Measurements from ENCODE around the gene NPHP4.

Gene NPHP4

DNA sequence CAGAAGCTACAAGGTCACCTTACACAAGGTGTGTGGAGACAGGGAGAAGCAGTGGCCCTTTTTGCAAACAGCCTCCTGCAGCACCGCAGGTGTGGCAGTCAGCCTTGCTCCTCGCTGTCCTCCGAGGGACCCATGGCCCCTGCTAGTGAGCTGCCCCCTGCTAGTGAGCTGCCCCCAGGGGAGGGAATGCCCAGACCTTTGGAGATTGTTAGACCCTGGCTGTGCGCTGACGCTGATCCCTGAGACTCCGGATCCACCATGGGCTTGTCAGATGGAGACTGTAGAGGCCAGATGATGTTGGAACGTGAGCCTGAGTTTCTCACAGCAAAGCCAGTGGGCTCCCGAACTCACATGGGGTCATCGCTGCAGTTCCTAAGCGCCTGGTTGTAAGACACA is 172.2 kb downstream of the NPHP4 start:
- Mint-ChIP-seq H3K36me3 (ENCODE audit: low read depth) (no peaks in the 10 kb centered on the region), H3K27me3 (ENCODE audit: low read depth, poor library complexity) (peaks cover 20% of the 10 kb centered on the region), H3K27ac (no peak overlapping the region), H3K4me1 (no peaks in the 10 kb centered on the region), H3K9me3 (peaks cover 27% of the 10 kb centered on the region), H3K4me3 (no peak overlapping the region)
- no peak for DNase-seq
- TF ChIP-seq, protein P1, sequence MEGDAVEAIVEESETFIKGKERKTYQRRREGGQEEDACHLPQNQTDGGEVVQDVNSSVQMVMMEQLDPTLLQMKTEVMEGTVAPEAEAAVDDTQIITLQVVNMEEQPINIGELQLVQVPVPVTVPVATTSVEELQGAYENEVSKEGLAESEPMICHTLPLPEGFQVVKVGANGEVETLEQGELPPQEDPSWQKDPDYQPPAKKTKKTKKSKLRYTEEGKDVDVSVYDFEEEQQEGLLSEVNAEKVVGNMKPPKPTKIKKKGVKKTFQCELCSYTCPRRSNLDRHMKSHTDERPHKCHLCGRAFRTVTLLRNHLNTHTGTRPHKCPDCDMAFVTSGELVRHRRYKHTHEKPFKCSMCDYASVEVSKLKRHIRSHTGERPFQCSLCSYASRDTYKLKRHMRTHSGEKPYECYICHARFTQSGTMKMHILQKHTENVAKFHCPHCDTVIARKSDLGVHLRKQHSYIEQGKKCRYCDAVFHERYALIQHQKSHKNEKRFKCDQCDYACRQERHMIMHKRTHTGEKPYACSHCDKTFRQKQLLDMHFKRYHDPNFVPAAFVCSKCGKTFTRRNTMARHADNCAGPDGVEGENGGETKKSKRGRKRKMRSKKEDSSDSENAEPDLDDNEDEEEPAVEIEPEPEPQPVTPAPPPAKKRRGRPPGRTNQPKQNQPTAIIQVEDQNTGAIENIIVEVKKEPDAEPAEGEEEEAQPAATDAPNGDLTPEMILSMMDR (IDR thresholded peaks at IDR 0.05) = no peak

DNA sequence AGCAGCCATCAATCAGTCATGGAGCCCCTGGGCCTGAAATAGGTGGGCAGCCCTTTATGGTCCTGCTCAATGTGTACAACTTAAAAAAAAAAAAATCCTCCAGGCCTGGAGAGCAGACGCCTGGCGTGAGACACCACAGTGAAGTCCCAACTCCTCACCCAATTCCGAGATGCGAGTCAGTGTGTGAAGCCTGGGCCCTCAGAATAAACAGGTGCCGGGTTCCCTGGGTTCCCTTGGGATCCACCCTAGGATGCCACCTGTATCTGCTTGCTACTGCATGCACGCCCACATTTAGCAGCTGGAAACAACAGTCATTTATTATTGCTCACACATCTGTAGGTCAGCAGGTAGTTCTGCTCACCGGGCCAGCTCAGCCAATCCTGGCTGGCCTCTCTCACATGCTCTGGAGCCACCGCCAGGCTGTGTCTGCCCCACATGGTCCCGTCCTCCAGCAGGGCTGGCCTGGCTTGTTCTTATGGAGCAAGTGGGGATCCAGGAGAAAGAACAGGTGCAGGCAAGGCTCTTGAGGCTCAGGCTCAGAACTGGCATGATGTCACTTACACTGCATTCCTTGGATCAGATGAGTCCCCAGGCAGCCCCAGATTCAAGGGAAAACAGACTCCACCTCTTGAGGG is 172.7 kb downstream of the NPHP4 start:
- H3K4me3 Mint-ChIP-seq = no peak overlapping the region
- peaks cover 22% of the 10 kb centered on the region for H3K27me3 Mint-ChIP-seq (ENCODE audit: low read depth, poor library complexity)
- no peak overlapping the region for H3K27ac Mint-ChIP-seq
- TF ChIP-seq, protein P1 (IDR thresholded peaks at IDR 0.05) = no peak
- DNase-seq = no peak
- no peaks in the 10 kb centered on the region for H3K36me3 Mint-ChIP-seq (ENCODE audit: low read depth)
- peaks cover 25% of the 10 kb centered on the region for H3K9me3 Mint-ChIP-seq
- no peaks in the 10 kb centered on the region for H3K4me1 Mint-ChIP-seq

DNA sequence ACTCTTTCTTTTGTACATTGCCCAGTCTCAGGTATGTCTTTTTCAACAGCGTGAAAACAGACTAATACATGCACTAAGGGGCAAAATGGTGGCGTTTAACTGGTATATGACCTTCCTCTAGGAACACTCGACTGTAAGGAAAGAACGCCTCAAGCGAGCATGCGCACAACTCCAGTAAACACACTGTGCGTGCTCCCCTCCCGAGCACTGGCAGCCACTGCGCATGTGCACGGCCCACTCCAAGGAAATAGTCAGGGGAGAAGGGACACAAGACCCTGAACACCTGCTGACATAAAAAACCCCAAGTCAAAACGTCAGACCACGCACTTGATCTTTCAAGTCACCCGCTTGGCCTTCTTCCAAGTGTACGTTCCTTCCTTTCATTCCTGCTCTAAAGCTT is 173.5 kb downstream of the NPHP4 start:
- DNase-seq = no peak
- peaks cover 22% of the 10 kb centered on the region for H3K27me3 Mint-ChIP-seq (ENCODE audit: low read depth, poor library complexity)
- H3K27ac Mint-ChIP-seq = no peak overlapping the region
- no peaks in the 10 kb centered on the region for H3K36me3 Mint-ChIP-seq (ENCODE audit: low read depth)
- H3K4me1 Mint-ChIP-seq = no peaks in the 10 kb centered on the region
- TF ChIP-seq, protein P1 (IDR thresholded peaks at IDR 0.05) = no peak
- no peak overlapping the region for H3K4me3 Mint-ChIP-seq
- peaks cover 21% of the 10 kb centered on the region for H3K9me3 Mint-ChIP-seq

DNA sequence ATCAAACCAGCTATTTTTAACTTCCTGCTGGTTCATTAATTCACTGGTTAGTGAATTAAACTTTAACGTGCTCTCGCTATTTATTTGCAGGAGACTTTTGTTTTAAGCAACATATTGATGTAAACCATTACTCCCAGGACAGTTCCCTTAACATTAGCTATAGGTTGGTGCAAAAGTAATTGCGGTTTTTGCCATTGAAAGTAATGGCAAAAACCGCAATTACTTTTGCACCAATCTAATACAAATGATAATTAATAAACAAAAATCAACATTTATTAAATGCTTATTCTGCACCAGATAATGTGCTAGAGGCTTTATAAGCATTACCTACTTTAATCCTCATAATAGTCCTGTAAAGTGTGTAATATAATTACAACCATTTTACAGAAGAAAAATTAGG is 176.5 kb downstream of the NPHP4 start:
- Mint-ChIP-seq H3K4me1 (no peaks in the 10 kb centered on the region), H3K9me3 (peaks cover 21% of the 10 kb centered on the region), H3K4me3 (no peak overlapping the region), H3K36me3 (ENCODE audit: low read depth) (no peaks in the 10 kb centered on the region), H3K27me3 (ENCODE audit: low read depth, poor library complexity) (peaks cover 29% of the 10 kb centered on the region), H3K27ac (no peak overlapping the region)
- TF ChIP-seq, protein P1 (IDR thresholded peaks at IDR 0.05) = no peak
- DNase-seq = no peak

DNA sequence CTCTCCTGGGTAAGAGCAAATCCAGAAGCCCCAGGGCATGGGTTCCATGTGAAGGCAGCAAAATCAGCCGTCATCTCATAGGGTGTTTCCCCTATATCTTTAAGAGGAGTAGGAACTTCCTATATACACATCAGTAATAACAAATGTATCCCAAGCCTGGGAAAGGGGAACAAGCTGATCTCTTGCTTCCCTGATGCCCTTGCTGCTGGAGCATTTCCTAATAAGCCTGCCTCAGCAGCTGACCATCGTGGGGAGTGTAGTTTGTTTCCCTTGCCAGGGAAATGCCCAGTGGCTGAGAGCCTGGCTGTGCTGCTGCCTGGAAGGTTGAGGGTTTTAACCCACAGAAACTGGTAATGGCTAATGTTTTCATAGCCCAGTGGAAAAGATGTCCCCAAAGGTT is 177.0 kb downstream of the NPHP4 start:
- no peak for DNase-seq
- Mint-ChIP-seq H3K4me3 (no peak overlapping the region), H3K27me3 (ENCODE audit: low read depth, poor library complexity) (peaks cover 25% of the 10 kb centered on the region), H3K4me1 (no peaks in the 10 kb centered on the region), H3K9me3 (peaks cover 21% of the 10 kb centered on the region), H3K27ac (no peak overlapping the region), H3K36me3 (ENCODE audit: low read depth) (no peaks in the 10 kb centered on the region)
- TF ChIP-seq, protein P1 (IDR thresholded peaks at IDR 0.05) = no peak

DNA sequence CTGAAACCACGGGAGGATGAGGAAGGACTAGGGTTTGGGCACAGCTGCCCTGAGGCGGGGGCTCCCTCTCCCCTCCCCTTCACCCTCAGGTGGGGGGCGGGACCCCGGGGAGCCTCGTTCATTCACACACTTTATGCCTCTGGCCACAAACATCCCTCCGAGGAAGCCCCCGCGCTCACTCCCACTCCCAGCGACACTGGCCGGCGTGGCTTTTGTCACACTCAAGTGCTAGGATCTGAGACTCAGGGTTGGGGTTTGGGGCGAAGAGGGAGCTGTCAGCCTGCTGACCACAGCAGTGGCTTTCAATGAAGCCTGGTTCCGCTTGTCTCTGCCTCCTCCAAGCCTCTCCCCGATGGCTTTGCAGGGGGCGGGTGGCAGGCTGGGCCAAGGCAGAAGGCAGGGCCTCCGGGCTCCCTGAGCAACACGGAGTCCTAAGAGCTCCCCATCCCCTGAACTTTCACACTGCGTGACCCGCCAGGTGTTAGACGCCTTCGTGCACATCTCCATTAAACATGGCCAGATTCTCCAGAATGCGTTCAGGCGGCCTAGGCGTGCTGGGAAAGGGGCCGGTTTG is 178.1 kb downstream of the NPHP4 start:
- TF ChIP-seq, protein P1 (IDR thresholded peaks at IDR 0.05) = no peak
- H3K36me3 Mint-ChIP-seq (ENCODE audit: low read depth) = no peaks in the 10 kb centered on the region
- no peak overlapping the region for H3K4me3 Mint-ChIP-seq
- H3K9me3 Mint-ChIP-seq = peaks cover 17% of the 10 kb centered on the region
- no peaks in the 10 kb centered on the region for H3K4me1 Mint-ChIP-seq
- no peak overlapping the region for H3K27ac Mint-ChIP-seq
- no peak for DNase-seq
- H3K27me3 Mint-ChIP-seq (ENCODE audit: low read depth, poor library complexity) = peaks cover 25% of the 10 kb centered on the region
